T-helper 1 cell treated with Interleukin-12 subunit alpha and Interleukin-12 subunit beta and Interleukin-4 antibody, amounts not matched to agents 30 μg/mL and 1 μg/mL, for 36 hours (primary cell): Measurements from ENCODE around the gene GADD45A.

Source experiments
- H3K27ac Mint-ChIP-seq: one replicate; pipeline ENCODE4 v1.8.0; 2021; ENCODE audit warnings: mild to moderate bottlenecking, mixed read lengths
- H3K27me3 Mint-ChIP-seq: one replicate; pipeline ENCODE4 v1.8.0; 2021; ENCODE audit warnings: low read depth, mixed read lengths
- H3K36me3 Mint-ChIP-seq: one replicate; pipeline ENCODE4 v1.8.0; 2021; ENCODE audit warnings: low read depth, mixed read lengths
- H3K4me1 Mint-ChIP-seq: one replicate; pipeline ENCODE4 v1.8.0; 2021; ENCODE audit warnings: low read depth, mixed read lengths
- H3K4me3 Mint-ChIP-seq: one replicate; pipeline ENCODE4 v1.8.0; 2021; ENCODE audit warnings: mild to moderate bottlenecking, moderate library complexity, mixed read lengths
- H3K9me3 Mint-ChIP-seq: one replicate; pipeline ENCODE4 v1.8.0; 2021; ENCODE audit warnings: mixed read lengths

Gene GADD45A

DNA sequence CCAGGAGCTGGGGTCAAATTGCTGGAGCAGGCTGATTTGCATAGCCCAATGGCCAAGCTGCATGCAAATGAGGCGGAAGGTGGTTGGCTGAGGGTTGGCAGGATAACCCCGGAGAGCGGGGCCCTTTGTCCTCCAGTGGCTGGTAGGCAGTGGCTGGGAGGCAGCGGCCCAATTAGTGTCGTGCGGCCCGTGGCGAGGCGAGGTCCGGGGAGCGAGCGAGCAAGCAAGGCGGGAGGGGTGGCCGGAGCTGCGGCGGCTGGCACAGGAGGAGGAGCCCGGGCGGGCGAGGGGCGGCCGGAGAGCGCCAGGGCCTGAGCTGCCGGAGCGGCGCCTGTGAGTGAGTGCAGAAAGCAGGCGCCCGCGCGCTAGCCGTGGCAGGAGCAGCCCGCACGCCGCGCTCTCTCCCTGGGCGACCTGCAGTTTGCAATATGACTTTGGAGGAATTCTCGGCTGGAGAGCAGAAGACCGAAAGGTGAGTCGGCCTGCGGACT lies at the start of gene GADD45A:
Gene GADD45A (plus strand): TSS at position 135 of the 491 bp plus-strand sequence. CDS start 294 bp downstream, at position 429.
- no peaks in the 10 kb centered on the region for H3K9me3 Mint-ChIP-seq
- peak within 1 kb of the TSS; percentile 99 for H3K27ac Mint-ChIP-seq
- peak within 1 kb of the TSS; percentile 99 for H3K4me3 Mint-ChIP-seq
- peaks cover 33% of the 10 kb centered on the region for H3K4me1 Mint-ChIP-seq
- peaks cover 27% of the 10 kb centered on the region for H3K36me3 Mint-ChIP-seq
- no peaks in the 10 kb centered on the region for H3K27me3 Mint-ChIP-seq

- Mint-ChIP-seq H3K27me3 (no peaks in the 10 kb centered on the region), H3K27ac (no peak overlapping the region), H3K4me3 (no peak overlapping the region)
Observed at GRCh38 chr1:67636146-67636545, 48.9 kb upstream of the GADD45A start.

DNA sequence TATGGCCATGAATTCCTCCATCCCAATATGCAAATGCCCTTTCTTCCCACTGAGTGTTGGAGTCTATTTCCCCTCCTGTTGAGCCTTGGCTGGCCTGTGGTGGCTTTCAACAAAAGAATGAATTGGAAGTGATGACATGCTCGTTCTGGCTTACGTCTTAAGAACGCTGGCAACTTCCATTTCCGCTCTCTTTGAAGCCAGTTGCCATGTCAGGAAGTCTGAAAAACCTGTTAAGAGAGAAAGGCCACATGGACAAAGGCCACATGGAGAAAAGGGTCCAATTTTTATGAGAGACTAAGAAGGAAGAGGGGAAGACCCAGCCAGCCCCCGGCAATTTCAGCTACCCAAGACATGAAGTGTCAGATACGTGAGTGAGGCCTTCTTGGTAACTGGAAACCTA lies 45.6 kb upstream of the GADD45A start:
- H3K36me3 Mint-ChIP-seq, result no peaks in the 10 kb centered on the region
- H3K9me3 Mint-ChIP-seq, result no peaks in the 10 kb centered on the region
- no peak overlapping the region for H3K27ac Mint-ChIP-seq
- peaks cover 7% of the 10 kb centered on the region for H3K4me1 Mint-ChIP-seq
- H3K4me3 Mint-ChIP-seq, result no peak overlapping the region
- peaks cover 8% of the 10 kb centered on the region for H3K27me3 Mint-ChIP-seq

More at GRCh38 chr1:67636146-67636545, 48.9 kb upstream of the GADD45A start:
- Mint-ChIP-seq H3K9me3 (no peaks in the 10 kb centered on the region), H3K36me3 (no peaks in the 10 kb centered on the region), H3K4me1 (peaks cover 7% of the 10 kb centered on the region)

- Mint-ChIP-seq H3K36me3 (no peaks in the 10 kb centered on the region), H3K27me3 (peaks cover 8% of the 10 kb centered on the region), H3K4me1 (no peaks in the 10 kb centered on the region), H3K27ac (no peak overlapping the region), H3K4me3 (no peak overlapping the region), H3K9me3 (no peaks in the 10 kb centered on the region)
Observed at GRCh38 chr1:67642629-67643028, 42.4 kb upstream of the GADD45A start.

DNA sequence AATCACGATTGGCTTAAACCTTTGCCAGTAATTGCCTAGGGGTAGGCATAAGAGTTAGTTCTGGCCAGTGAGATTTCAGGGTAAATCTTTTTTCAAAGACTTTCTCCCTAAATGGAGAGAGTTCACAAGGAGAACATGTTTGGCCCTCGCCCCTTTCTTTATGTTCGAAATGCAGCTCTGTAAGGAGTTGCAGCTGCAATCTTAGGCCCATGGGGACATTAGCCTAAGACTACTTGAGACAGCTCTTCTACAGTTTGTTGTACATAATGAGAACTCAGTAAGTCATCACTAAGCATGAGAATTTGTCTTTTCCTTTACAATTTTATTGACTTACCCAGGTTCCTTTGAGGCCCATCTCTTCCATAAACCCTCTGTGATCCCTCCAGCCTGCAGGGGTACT lies 40.4 kb upstream of the GADD45A start:
- Mint-ChIP-seq H3K27ac (no peak overlapping the region), H3K4me3 (no peak overlapping the region), H3K4me1 (no peaks in the 10 kb centered on the region), H3K9me3 (no peaks in the 10 kb centered on the region), H3K36me3 (no peaks in the 10 kb centered on the region), H3K27me3 (peaks cover 8% of the 10 kb centered on the region)

- Mint-ChIP-seq H3K27me3 (peaks cover 8% of the 10 kb centered on the region), H3K36me3 (no peaks in the 10 kb centered on the region), H3K4me3 (no peak overlapping the region), H3K4me1 (no peaks in the 10 kb centered on the region), H3K9me3 (no peaks in the 10 kb centered on the region), H3K27ac (no peak overlapping the region)
Observed at GRCh38 chr1:67645495-67646144, 39.4 kb upstream of the GADD45A start.

DNA sequence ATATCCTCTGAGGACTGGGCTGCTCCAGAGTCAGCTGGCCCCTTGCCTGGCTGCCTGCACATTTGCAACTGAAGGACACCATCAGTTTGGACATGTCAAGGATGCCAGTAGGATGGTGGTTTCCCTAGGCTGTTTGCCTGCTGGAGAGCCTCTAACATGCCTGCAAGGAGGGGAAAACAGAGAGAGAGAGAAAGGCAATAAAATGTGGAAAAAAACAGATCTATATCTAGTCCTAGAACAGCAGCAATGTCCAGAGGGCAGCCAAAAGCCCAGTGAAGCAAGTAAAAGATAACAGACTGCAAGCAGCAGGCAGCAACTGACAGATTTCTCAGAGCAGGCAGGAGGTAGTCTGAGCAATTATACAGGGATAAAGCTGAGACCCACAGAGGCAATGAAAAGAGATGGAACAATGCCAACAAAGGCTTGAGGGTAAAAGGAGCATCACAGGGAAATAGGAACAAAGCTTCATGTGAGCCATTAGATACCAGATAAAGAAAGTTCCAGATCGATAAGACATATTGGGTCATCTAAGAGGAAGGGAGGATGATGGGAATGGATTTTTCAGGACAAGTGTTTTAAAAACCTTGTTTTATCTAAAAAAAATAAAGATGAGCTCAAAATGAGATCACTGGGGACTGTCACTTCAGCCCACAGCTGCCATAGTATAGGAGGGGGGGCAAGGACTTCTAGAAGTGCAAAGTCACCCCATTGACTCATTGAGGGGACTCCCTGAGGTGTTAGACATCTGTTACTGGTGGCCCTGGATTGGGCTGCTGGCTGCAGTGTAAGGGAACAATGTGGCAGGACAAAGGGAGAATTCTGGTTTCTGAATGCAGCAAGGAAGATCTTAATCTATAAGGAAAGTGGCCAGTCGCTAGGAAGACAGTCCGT lies 38.6 kb upstream of the GADD45A start:
- Mint-ChIP-seq H3K4me3 (no peak overlapping the region), H3K4me1 (no peaks in the 10 kb centered on the region), H3K27me3 (peaks cover 8% of the 10 kb centered on the region), H3K27ac (no peak overlapping the region), H3K9me3 (no peaks in the 10 kb centered on the region), H3K36me3 (no peaks in the 10 kb centered on the region)

- Mint-ChIP-seq H3K4me1 (no peaks in the 10 kb centered on the region), H3K9me3 (no peaks in the 10 kb centered on the region)
Observed at GRCh38 chr1:67647036-67647798, 37.8 kb upstream of the GADD45A start.

DNA sequence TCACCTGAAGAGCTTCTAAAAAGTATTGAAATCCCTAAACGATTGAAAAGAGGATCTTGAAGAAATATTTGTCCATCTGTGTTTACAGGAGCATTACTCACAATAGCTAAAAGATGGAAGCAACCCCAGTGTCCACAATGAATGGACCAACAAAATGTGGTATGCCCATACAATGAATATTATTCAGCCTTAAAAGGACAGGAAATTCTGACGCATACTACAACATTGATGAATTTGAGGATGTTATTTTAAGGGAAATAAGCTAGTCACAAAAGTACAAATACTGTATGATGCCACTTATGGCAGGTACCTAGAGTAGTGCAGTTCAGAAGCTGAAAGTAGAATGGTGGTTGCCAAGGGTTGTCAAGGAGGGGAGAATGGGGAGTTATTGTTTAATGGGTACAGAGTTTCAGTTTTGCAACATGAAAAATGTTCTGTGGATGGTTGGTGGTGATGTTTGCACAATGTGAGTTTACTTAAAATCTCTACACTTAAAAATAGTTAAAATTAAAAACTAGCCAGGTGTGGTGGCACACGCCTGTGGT lies 37.1 kb upstream of the GADD45A start:
- Mint-ChIP-seq H3K4me3 (no peak overlapping the region), H3K36me3 (no peaks in the 10 kb centered on the region), H3K9me3 (no peaks in the 10 kb centered on the region), H3K27me3 (peaks cover 2% of the 10 kb centered on the region), H3K4me1 (no peaks in the 10 kb centered on the region), H3K27ac (no peak overlapping the region)

More at GRCh38 chr1:67647036-67647798, 37.8 kb upstream of the GADD45A start:
- Mint-ChIP-seq H3K36me3 (no peaks in the 10 kb centered on the region), H3K4me3 (no peak overlapping the region), H3K27ac (no peak overlapping the region), H3K27me3 (peaks cover 8% of the 10 kb centered on the region)

- Mint-ChIP-seq H3K9me3 (no peaks in the 10 kb centered on the region), H3K4me1 (no peaks in the 10 kb centered on the region), H3K27me3 (peaks cover 5% of the 10 kb centered on the region), H3K27ac (no peak overlapping the region), H3K36me3 (no peaks in the 10 kb centered on the region), H3K4me3 (no peak overlapping the region)
Observed at GRCh38 chr1:67648582-67649326, 36.2 kb upstream of the GADD45A start.

- H3K4me1 Mint-ChIP-seq, result no peaks in the 10 kb centered on the region
- no peak overlapping the region for H3K4me3 Mint-ChIP-seq
- H3K27me3 Mint-ChIP-seq, result peaks cover 5% of the 10 kb centered on the region
- no peak overlapping the region for H3K27ac Mint-ChIP-seq
- no peaks in the 10 kb centered on the region for H3K36me3 Mint-ChIP-seq
- no peaks in the 10 kb centered on the region for H3K9me3 Mint-ChIP-seq
Observed at GRCh38 chr1:67650061-67650460, 34.9 kb upstream of the GADD45A start.

DNA sequence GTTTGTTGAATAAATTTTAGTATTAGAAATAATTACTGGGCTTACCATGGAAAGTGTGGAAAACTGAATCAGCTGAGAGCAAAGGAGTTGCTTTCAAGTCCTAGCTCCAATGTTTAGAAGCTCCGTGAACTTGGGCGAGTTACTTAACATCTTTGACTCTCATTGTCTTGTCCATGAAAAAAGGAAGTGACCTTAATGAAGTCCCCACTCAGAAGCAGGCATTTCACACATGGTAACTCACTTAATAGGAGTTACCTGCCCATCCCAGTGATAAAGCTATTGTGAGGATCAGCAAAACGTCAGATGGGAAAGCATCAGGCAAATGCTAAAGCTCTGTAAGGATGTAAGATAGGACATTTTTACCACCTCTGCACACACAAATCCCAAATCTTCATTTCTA lies 34.0 kb upstream of the GADD45A start:
- no peaks in the 10 kb centered on the region for H3K4me1 Mint-ChIP-seq
- peaks cover 5% of the 10 kb centered on the region for H3K27me3 Mint-ChIP-seq
- H3K27ac Mint-ChIP-seq, result no peak overlapping the region
- no peaks in the 10 kb centered on the region for H3K9me3 Mint-ChIP-seq
- H3K4me3 Mint-ChIP-seq, result no peak overlapping the region
- no peaks in the 10 kb centered on the region for H3K36me3 Mint-ChIP-seq

GRCh38 chr1:67652800-67653199 lies 32.2 kb upstream of the GADD45A start:
- Mint-ChIP-seq H3K4me1 (no peaks in the 10 kb centered on the region), H3K4me3 (no peak overlapping the region), H3K27ac (no peak overlapping the region), H3K27me3 (peaks cover 5% of the 10 kb centered on the region), H3K9me3 (no peaks in the 10 kb centered on the region), H3K36me3 (no peaks in the 10 kb centered on the region)

- no peaks in the 10 kb centered on the region for H3K4me1 Mint-ChIP-seq
- H3K36me3 Mint-ChIP-seq, result no peaks in the 10 kb centered on the region
- H3K27me3 Mint-ChIP-seq, result peaks cover 5% of the 10 kb centered on the region
- H3K9me3 Mint-ChIP-seq, result no peaks in the 10 kb centered on the region
- no peak overlapping the region for H3K27ac Mint-ChIP-seq
- H3K4me3 Mint-ChIP-seq, result no peak overlapping the region
Observed at GRCh38 chr1:67653304-67653703, 31.7 kb upstream of the GADD45A start.
